ENCODE measurements around the gene RNF180. TPM values are rescaled to one million over a fixed set of nuclear protein-coding genes. Genes with fewer than 3 reads are reported as not detected.
"Not testable (repeated sequence)": the region's sequence is repeated elsewhere in the genome, so short reads cannot be mapped to it uniquely, and the experiment has no call there.

RNF180 gene
- total RNA-seq, 1 donor from 2014 or later: 14.0 TPM

GRCh38 chr5:64260756-64261155 lies 95.1 kb downstream of the RNF180 start:
- Histone ChIP-seq H3K4me3 (no peak overlapping the region), H3K36me3 (no peaks in the 10 kb centered on the region), H3K9me3 (no peaks in the 10 kb centered on the region), H3K4me1 (no peaks in the 10 kb centered on the region), H3K27me3 (no peaks in the 10 kb centered on the region), H3K27ac (no peak overlapping the region)
- intact Hi-C loops (cut with DNase I): no loop called here
- DNase-seq (ENCODE audit: extremely low spot score in 2 of 2): no peak
- TF ChIP-seq POLR2A (IDR thresholded peaks at IDR 0.05) (no peak), POLR2AphosphoS5 (IDR thresholded peaks at IDR 0.05; ENCODE audit: insufficient read depth in 1 of 2, low read depth in 1 of 2) (no peak)
- TF ChIP-seq, protein P1, sequence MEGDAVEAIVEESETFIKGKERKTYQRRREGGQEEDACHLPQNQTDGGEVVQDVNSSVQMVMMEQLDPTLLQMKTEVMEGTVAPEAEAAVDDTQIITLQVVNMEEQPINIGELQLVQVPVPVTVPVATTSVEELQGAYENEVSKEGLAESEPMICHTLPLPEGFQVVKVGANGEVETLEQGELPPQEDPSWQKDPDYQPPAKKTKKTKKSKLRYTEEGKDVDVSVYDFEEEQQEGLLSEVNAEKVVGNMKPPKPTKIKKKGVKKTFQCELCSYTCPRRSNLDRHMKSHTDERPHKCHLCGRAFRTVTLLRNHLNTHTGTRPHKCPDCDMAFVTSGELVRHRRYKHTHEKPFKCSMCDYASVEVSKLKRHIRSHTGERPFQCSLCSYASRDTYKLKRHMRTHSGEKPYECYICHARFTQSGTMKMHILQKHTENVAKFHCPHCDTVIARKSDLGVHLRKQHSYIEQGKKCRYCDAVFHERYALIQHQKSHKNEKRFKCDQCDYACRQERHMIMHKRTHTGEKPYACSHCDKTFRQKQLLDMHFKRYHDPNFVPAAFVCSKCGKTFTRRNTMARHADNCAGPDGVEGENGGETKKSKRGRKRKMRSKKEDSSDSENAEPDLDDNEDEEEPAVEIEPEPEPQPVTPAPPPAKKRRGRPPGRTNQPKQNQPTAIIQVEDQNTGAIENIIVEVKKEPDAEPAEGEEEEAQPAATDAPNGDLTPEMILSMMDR (IDR thresholded peaks at IDR 0.05): no peak

- Histone ChIP-seq H3K36me3 (no peaks in the 10 kb centered on the region), H3K9me3 (no peaks in the 10 kb centered on the region), H3K4me3 (no peak overlapping the region), H3K4me1 (no peaks in the 10 kb centered on the region), H3K27ac (no peak overlapping the region), H3K27me3 (no peaks in the 10 kb centered on the region)
- intact Hi-C loops (cut with DNase I): no loop called here
- TF ChIP-seq POLR2AphosphoS5 (IDR thresholded peaks at IDR 0.05; ENCODE audit: insufficient read depth in 1 of 2, low read depth in 1 of 2): no peak
- no peak for TF ChIP-seq POLR2A (IDR thresholded peaks at IDR 0.05)
- TF ChIP-seq, protein P1 (IDR thresholded peaks at IDR 0.05): no peak
- DNase-seq (ENCODE audit: extremely low spot score in 2 of 2): no peak
Measured at GRCh38 chr5:64269164-64269563, 103.5 kb downstream of the RNF180 start.

GRCh38 chr5:64273276-64273675 lies 107.6 kb downstream of the RNF180 start:
- Histone ChIP-seq H3K4me3 (no peak overlapping the region), H3K9me3 (no peaks in the 10 kb centered on the region), H3K27ac (no peak overlapping the region), H3K36me3 (no peaks in the 10 kb centered on the region), H3K27me3 (no peaks in the 10 kb centered on the region), H3K4me1 (no peaks in the 10 kb centered on the region)
- no peak for DNase-seq (ENCODE audit: extremely low spot score in 2 of 2)
- no peak for TF ChIP-seq POLR2A (IDR thresholded peaks at IDR 0.05)
- TF ChIP-seq, protein P1 (IDR thresholded peaks at IDR 0.05): no peak
- TF ChIP-seq POLR2AphosphoS5 (IDR thresholded peaks at IDR 0.05; ENCODE audit: insufficient read depth in 1 of 2, low read depth in 1 of 2): no peak
- intact Hi-C loops (cut with DNase I): no loop called here

GRCh38 chr5:64285188-64286130 lies 119.8 kb downstream of the RNF180 start:
- Histone ChIP-seq H3K27ac (no peak overlapping the region), H3K4me1 (no peaks in the 10 kb centered on the region), H3K4me3 (no peak overlapping the region), H3K27me3 (no peaks in the 10 kb centered on the region), H3K9me3 (peaks cover 3% of the 10 kb centered on the region), H3K36me3 (no peaks in the 10 kb centered on the region)
- intact Hi-C loops (cut with DNase I): no loop called here
- no peak for DNase-seq (ENCODE audit: extremely low spot score in 2 of 2)
- TF ChIP-seq, protein P1 (IDR thresholded peaks at IDR 0.05): no peak
- no peak for TF ChIP-seq POLR2AphosphoS5 (IDR thresholded peaks at IDR 0.05; ENCODE audit: insufficient read depth in 1 of 2, low read depth in 1 of 2)
- no peak for TF ChIP-seq POLR2A (IDR thresholded peaks at IDR 0.05)

DNA sequence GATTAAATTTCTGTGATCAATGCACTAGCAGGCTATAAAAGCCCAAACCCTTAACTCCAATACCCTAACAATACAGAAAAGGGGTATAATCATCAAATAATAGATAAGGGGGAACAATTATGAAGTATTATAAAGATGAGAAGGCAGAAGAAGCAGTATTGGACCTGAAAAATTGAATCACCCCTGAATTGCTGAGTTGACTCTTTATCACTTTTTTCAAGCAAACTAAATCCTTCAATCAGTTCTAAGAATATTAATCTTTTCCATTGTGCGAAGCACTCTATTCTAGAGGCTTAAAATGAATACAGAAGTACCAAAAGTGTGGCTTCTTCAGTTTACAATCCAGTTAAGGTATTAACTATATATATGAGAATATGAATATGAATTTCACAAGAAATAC lies 120.7 kb downstream of the RNF180 start:
- no peaks in the 10 kb centered on the region for H3K9me3 ChIP-seq
- TF ChIP-seq, protein P1 (IDR thresholded peaks at IDR 0.05): no peak
- TF ChIP-seq POLR2AphosphoS5 (IDR thresholded peaks at IDR 0.05; ENCODE audit: insufficient read depth in 1 of 2, low read depth in 1 of 2) (no peak), POLR2A (IDR thresholded peaks at IDR 0.05) (no peak)
- no peaks in the 10 kb centered on the region for H3K27me3 ChIP-seq
- no peak overlapping the region for H3K4me3 ChIP-seq
- H3K27ac ChIP-seq: no peak overlapping the region
- H3K4me1 ChIP-seq: no peaks in the 10 kb centered on the region
- DNase-seq (ENCODE audit: extremely low spot score in 2 of 2): no peak
- intact Hi-C loops (cut with DNase I): no loop called here
- no peaks in the 10 kb centered on the region for H3K36me3 ChIP-seq

- DNase-seq (ENCODE audit: extremely low spot score in 2 of 2); H3K9me3 ChIP-seq; H3K27me3 ChIP-seq; H3K36me3 ChIP-seq; H3K4me3 ChIP-seq; H3K27ac ChIP-seq; intact Hi-C loops (cut with DNase I); H3K4me1 ChIP-seq: not testable (repeated sequence)
Measured at GRCh38 chr5:64288496-64288895, 122.9 kb downstream of the RNF180 start.

All from vagina (tissue), 2 donors.